HG02970 (cell line): ENCODE results near the gene RASGRP2.

Source experiments
- ATAC-seq: cut with Tn5 transposase; IDR thresholded peaks from one replicate; pipeline ENCODE4 v1.9.1; 2021; ENCODE audit warnings: mild to moderate bottlenecking, moderate library complexity, moderate number of reproducible peaks; ENCODE audit not compliant: unreplicated experiment, low FRiP score

The RASGRP2 gene

GRCh38 chr11:64758330-64759079, 14.6 kb upstream of the RASGRP2 start:
- no peak for ATAC-seq

GRCh38 chr11:64757549-64758329, 13.8 kb upstream of the RASGRP2 start:
- ATAC-seq = no peak

GRCh38 chr11:64755681-64756361, 11.9 kb upstream of the RASGRP2 start:
- ATAC-seq = no peak

- ATAC-seq = no peak
Measured at GRCh38 chr11:64754919-64755662, 11.1 kb upstream of the RASGRP2 start.

GRCh38 chr11:64754124-64754918, 10.4 kb upstream of the RASGRP2 start:
- no peak for ATAC-seq

- no peak for ATAC-seq
Measured at GRCh38 chr11:64753380-64754123, 9.6 kb upstream of the RASGRP2 start.

- ATAC-seq = no peak
Measured at GRCh38 chr11:64753019-64753379, 9.1 kb upstream of the RASGRP2 start.

- ATAC-seq = no peak
Measured at GRCh38 chr11:64752175-64752970, 8.4 kb upstream of the RASGRP2 start.

GRCh38 chr11:64751580-64751979, 7.6 kb upstream of the RASGRP2 start:
- no peak for ATAC-seq

GRCh38 chr11:64751136-64751535, 7.2 kb upstream of the RASGRP2 start:
- no peak for ATAC-seq

GRCh38 chr11:64750361-64751054, 6.6 kb upstream of the RASGRP2 start:
- ATAC-seq = no peak

GRCh38 chr11:64747961-64748665, 4.2 kb upstream of the RASGRP2 start:
- no peak for ATAC-seq

- no peak for ATAC-seq
Measured at GRCh38 chr11:64746486-64746885, 2.5 kb upstream of the RASGRP2 start.

- ATAC-seq = no peak
Measured at GRCh38 chr11:64745521-64746328, 1.8 kb upstream of the RASGRP2 start.

GRCh38 chr11:64745189-64745520, 1.2 kb upstream of the RASGRP2 start:
- no peak for ATAC-seq

- no peak for ATAC-seq
Measured at GRCh38 chr11:64744544-64745188, 724 bp upstream of the RASGRP2 start.
